Activated CD4-positive, alpha-beta T cell treated with anti-CD3 and anti-CD28 coated beads, Interleukin-10, Interleukin-2, amounts not matched to agents 100 ng/mL and 50 ng/mL, durations not matched to agents 16 hours and 8 hours (primary cell): ENCODE results near the gene ACCS.

ENCODE experiments used
- DNase-seq: peaks from one replicate; pipeline ENCODE4 v3.0.0-alpha.2; 2020

Gene ACCS

GRCh38 chr11:44095506-44096359 is 29.7 kb downstream of the ACCS start, which contains the start of gene EXT2:
Gene EXT2, plus strand, starts transcription at chr11:44095678. Its CDS starts 12,035 bp downstream, at chr11:44107713.
- peak; percentile 92 for DNase-seq

GRCh38 chr11:44096360-44097185 is 30.5 kb downstream of the ACCS start:
- DNase-seq, result no peak

GRCh38 chr11:44097821-44098220 is 31.8 kb downstream of the ACCS start:
- no peak for DNase-seq

GRCh38 chr11:44101098-44101497 is 35.0 kb downstream of the ACCS start:
- DNase-seq, result no peak

- peak; percentile 45 for DNase-seq
These were observed 38.6 kb downstream of the ACCS start for GRCh38 chr11:44104481-44105294.

GRCh38 chr11:44108260-44108659 is 42.2 kb downstream of the ACCS start:
- no peak for DNase-seq

GRCh38 chr11:44110231-44110679 is 44.2 kb downstream of the ACCS start:
- DNase-seq, result peak; percentile 69

GRCh38 chr11:44112091-44112821 is 46.2 kb downstream of the ACCS start:
- DNase-seq, result peak; percentile 21

GRCh38 chr11:44113018-44113417 is 46.9 kb downstream of the ACCS start:
- DNase-seq, result no peak

- no peak for DNase-seq
These were observed 47.5 kb downstream of the ACCS start for GRCh38 chr11:44113572-44113971.

- no peak for DNase-seq
These were observed 50.3 kb downstream of the ACCS start for GRCh38 chr11:44116234-44116830.

- DNase-seq, result no peak
These were observed 54.1 kb downstream of the ACCS start for GRCh38 chr11:44120169-44120568.

- DNase-seq, result no peak
These were observed 59.5 kb downstream of the ACCS start for GRCh38 chr11:44125598-44125997.

GRCh38 chr11:44126304-44126703 is 60.2 kb downstream of the ACCS start:
- no peak for DNase-seq

- DNase-seq, result no peak
These were observed 61.1 kb downstream of the ACCS start for GRCh38 chr11:44127130-44127529.

GRCh38 chr11:44128729-44129128 is 62.7 kb downstream of the ACCS start:
- no peak for DNase-seq

GRCh38 chr11:44130751-44131150 is 64.7 kb downstream of the ACCS start:
- no peak for DNase-seq

GRCh38 chr11:44133335-44133946 is 67.4 kb downstream of the ACCS start:
- peak; percentile 21 for DNase-seq
